ENCODE results near the gene GRB10. TPM values are rescaled to one million over a fixed set of nuclear protein-coding genes. Genes with fewer than 3 reads are reported as not detected.

GRB10 gene
- total RNA-seq, 2 experiments from 2014 or later, result 8.4 to 9.9 TPM

DNA sequence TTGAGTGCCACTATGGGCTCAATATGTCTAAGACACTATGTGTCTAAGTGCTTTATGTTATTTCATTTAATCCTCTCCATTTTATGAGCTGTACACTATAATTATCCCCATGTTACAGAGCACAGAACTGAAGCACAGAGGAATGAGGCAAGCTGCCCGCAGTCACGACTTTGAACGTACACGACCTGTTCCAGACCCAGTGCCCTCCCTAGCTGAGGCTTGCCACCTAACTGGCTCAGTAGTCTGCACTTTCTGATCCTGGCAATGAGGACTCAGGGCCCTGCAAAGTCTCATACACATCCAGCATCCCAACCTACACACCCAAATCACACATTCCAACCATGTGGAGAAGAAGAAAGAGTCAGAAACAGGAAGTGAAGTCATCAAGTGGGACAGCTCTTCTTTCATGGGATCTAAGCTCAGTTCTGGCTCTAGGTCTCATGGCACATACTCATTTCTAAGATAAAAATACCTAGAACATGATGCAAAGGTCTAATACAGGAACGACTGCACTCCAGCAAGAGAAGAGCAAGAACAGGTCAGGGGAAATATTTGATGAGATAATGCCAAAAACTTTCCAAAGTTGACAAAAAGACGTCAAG lies 175.1 kb downstream of the GRB10 start:
- POLR2A ChIA-PET, result no interaction called here
- Mint-ChIP-seq H3K27me3 (no peaks in the 10 kb centered on the region), H3K36me3 (peaks cover 17% of the 10 kb centered on the region), H3K4me1 (ENCODE audit: low read depth) (peaks cover 30% of the 10 kb centered on the region), H3K9me3 (peaks cover 3% of the 10 kb centered on the region), H3K27ac (no peak overlapping the region), H3K4me3 (no peak overlapping the region)
- CTCF ChIA-PET, result interaction anchor here (0.7 to 2.8 kb wide), 4 partner anchors 8 to 248 kb away, joined by 3 to 8 read pairs (median 3); no protein-coding TSS in a partner anchor
- intact Hi-C loops (cut with micrococcal nuclease), result loop anchor here (1.0 kb wide), 1 partner anchor 12 kb away; no protein-coding TSS in a partner anchor
- DNase-seq, result no peak

DNA sequence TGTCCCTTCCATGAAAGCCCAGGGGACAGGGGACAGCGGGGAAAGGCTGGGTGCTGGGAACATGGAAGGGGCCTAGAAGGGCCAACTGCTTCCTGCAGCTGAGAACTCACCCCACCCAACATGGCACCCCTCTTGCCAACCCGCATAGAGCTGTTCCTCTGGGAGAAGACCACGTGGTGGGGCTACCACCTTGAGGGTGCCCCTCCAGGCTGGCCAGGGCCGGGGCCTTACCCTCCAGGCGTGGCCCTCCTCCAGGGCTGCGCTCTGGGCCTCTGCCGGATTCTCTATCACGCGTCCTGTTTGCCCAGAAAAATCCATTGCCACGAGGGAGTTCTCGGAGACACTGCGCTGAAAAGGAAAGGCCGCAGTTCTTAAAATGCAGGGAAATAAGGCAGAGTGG lies 177.6 kb downstream of the GRB10 start:
- peaks cover 3% of the 10 kb centered on the region for H3K9me3 Mint-ChIP-seq
- no peaks in the 10 kb centered on the region for H3K27me3 Mint-ChIP-seq
- H3K4me1 Mint-ChIP-seq (ENCODE audit: low read depth), result peaks cover 12% of the 10 kb centered on the region
- no peak overlapping the region for H3K27ac Mint-ChIP-seq
- ChIA-PET POLR2A (no interaction called here), CTCF (no interaction called here)
- H3K36me3 Mint-ChIP-seq, result peaks cover 10% of the 10 kb centered on the region
- DNase-seq, result no peak
- no peak overlapping the region for H3K4me3 Mint-ChIP-seq
- intact Hi-C loops (cut with micrococcal nuclease), result no loop called here

DNA sequence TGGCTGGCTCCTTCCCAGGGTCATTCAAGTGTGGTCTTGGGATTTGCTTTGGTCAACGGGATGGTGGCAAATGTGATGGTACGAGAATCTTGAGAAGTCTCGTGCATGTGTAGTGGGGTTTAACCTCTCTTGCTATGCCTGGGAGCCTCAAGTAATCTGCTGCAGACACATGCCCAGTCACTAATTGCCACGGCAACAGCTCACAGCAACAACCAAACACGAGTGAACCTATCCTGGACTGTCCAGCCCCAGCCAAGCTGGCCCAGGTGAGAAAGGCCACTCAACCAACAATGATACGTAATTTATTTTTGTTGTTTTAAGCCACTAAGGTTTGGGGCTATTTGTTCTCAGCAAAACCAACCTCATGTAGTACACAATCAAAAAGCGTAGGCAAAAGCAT lies 179.4 kb downstream of the GRB10 start:
- Mint-ChIP-seq H3K36me3 (peaks cover 8% of the 10 kb centered on the region), H3K4me1 (ENCODE audit: low read depth) (peaks cover 9% of the 10 kb centered on the region), H3K4me3 (no peak overlapping the region), H3K9me3 (no peaks in the 10 kb centered on the region), H3K27me3 (no peaks in the 10 kb centered on the region), H3K27ac (no peak overlapping the region)
- DNase-seq, result no peak
- POLR2A ChIA-PET, result no interaction called here
- CTCF ChIA-PET, result interaction anchor here (0.6 to 1.5 kb wide), 4 partner anchors 11 to 557 kb away, joined by 3 to 4 read pairs (median 3); no protein-coding TSS in a partner anchor
- intact Hi-C loops (cut with micrococcal nuclease), result no loop called here

DNA sequence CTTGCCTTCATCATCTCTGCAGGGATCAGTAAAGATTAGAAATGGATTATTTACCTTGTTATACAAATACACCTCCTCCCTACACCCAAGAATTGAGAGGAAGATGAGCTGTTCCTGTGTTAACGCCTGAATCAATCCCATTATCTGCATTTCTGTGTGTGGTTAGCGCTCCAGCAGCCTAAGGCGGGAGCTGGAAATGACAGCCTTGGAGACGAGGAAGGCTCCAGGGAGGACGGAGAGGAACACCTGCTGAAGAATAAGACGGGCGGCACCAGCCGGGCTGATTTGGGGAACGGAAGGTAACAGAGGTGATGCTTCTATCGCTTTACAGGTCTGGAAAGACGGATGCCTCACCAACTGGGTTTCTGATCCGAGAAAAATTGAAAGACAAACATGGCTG lies 183.3 kb downstream of the GRB10 start:
- POLR2A ChIA-PET, result interaction anchor here (1.1 kb wide), 1 partner anchor 35 kb away, joined by 3 read pairs; no protein-coding TSS in a partner anchor
- H3K27ac Mint-ChIP-seq, result no peak overlapping the region
- H3K9me3 Mint-ChIP-seq, result no peaks in the 10 kb centered on the region
- peaks cover 16% of the 10 kb centered on the region for H3K4me1 Mint-ChIP-seq (ENCODE audit: low read depth)
- H3K4me3 Mint-ChIP-seq, result no peak overlapping the region
- H3K36me3 Mint-ChIP-seq, result peaks cover 4% of the 10 kb centered on the region
- H3K27me3 Mint-ChIP-seq, result peaks cover 4% of the 10 kb centered on the region
- CTCF ChIA-PET, result no interaction called here
- intact Hi-C loops (cut with micrococcal nuclease), result no loop called here
- no peak for DNase-seq

DNA sequence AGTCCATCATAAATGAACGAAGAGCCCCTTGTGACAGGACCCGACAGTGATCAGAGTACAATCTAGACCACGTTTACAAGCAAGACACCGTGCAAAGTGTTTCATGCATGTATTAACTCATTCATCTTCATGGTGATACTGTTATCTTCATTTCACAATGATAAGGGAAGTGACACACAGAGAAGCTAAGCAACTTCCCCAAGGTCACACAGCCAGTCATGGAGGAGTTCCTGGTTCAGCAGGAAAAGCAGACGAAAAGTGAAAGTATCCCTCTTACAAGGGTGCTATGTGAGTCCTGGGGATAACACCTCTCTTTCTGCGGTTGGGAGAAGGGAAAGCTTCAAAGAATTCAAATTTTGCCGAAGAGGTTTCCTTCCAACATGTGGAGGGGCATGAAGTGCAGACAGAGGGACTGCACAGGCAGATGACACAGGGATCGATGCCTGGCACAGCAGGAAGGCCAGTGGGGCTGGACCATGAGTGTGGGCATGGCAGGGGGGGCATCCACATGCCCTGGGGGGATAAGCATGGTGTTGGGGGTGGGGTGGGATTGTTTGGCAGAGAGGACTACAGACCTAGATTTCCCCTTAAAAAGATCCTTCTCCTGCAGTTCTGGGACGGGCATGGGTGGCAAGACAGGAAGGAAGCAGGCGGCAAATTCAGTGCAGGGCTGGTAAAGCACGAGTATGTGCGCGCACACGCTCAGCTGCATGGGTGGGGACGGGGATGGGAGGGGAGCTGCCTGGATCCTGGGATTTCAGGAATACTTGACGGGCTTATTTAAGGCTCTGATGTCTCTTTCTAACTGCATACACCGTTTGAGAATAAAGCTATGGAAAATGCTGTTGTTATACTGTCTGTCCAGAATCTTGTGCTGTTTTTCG lies 184.0 kb downstream of the GRB10 start:
- no peak for DNase-seq
- H3K4me1 Mint-ChIP-seq (ENCODE audit: low read depth), result peaks cover 21% of the 10 kb centered on the region
- H3K9me3 Mint-ChIP-seq, result no peaks in the 10 kb centered on the region
- ChIA-PET POLR2A (interaction anchor here (1.1 kb wide), 1 partner anchor 36 kb away, joined by 3 read pairs; no protein-coding TSS in a partner anchor), CTCF (interaction anchor here (0.8 to 1.3 kb wide), 2 partner anchors 34 to 35 kb away, joined by 3 to 4 read pairs; no protein-coding TSS in a partner anchor)
- H3K27ac Mint-ChIP-seq, result no peak overlapping the region
- intact Hi-C loops (cut with micrococcal nuclease), result no loop called here
- peaks cover 4% of the 10 kb centered on the region for H3K36me3 Mint-ChIP-seq
- no peak overlapping the region for H3K4me3 Mint-ChIP-seq
- peaks cover 4% of the 10 kb centered on the region for H3K27me3 Mint-ChIP-seq

DNA sequence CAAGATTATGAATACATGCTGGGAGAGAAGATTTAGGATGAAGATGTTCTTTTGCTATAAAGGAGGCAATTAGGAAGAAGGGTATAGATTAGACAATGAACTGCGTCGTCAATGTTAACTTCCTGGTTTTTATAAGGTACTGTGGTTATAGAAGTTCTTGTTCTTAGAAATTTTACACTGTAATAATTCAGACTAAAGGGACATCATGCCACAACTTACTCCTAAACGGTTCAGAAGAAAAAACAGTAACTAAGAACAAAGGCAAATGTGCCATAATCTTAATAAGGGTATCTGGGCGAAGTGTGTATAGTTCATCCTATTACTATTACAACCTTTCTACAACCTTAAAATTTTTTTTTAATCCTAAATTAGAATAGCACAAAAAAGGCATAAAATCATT lies 186.2 kb downstream of the GRB10 start:
- H3K9me3 Mint-ChIP-seq, result no peaks in the 10 kb centered on the region
- no peak overlapping the region for H3K27ac Mint-ChIP-seq
- DNase-seq, result no peak
- no peak overlapping the region for H3K4me3 Mint-ChIP-seq
- intact Hi-C loops (cut with micrococcal nuclease), result no loop called here
- peaks cover 4% of the 10 kb centered on the region for H3K27me3 Mint-ChIP-seq
- peaks cover 9% of the 10 kb centered on the region for H3K36me3 Mint-ChIP-seq
- CTCF ChIA-PET, result interaction anchor here (1.0 kb wide), 1 partner anchor 11 kb away, joined by 3 read pairs; no protein-coding TSS in a partner anchor
- POLR2A ChIA-PET, result no interaction called here
- H3K4me1 Mint-ChIP-seq (ENCODE audit: low read depth), result peaks cover 21% of the 10 kb centered on the region

DNA sequence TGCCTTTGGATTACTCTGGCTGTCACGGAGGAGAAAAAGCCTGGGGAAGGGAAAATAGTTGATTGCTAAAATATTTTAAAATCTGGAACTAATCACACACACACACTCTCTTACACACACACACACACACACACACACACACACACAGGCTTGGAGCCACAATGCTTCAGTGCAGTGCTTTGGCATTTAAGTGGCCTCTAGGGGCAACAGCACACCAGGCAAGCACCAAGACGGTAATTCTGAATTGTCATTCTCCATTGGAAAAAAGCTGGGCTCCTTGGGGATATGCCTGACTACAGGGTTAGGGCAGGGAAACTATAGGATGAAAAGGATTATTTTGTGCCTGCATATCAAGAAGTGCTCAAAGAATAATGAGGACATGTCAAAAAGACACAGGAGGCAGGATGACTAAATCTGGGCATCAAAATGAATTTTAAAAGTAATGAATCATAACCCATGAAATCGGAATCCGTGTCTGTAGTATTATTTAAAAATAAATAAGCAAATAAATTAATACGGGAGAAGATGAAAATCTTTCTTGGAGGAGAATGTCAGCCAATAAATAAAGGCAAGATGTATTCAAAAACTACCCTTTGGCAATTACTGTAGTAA lies 187.1 kb downstream of the GRB10 start:
- Mint-ChIP-seq H3K36me3 (peaks cover 9% of the 10 kb centered on the region), H3K27ac (no peak overlapping the region), H3K4me3 (no peak overlapping the region), H3K9me3 (no peaks in the 10 kb centered on the region), H3K4me1 (ENCODE audit: low read depth) (peaks cover 21% of the 10 kb centered on the region), H3K27me3 (peaks cover 6% of the 10 kb centered on the region)
- ChIA-PET CTCF (interaction anchor here (0.7 to 2.7 kb wide), 4 partner anchors 12 to 566 kb away, joined by 3 to 10 read pairs (median 3); no protein-coding TSS in a partner anchor), POLR2A (interaction anchor here (1.2 kb wide), 1 partner anchor 64 kb away, joined by 4 read pairs; no protein-coding TSS in a partner anchor)
- intact Hi-C loops (cut with micrococcal nuclease), result loop anchor here (1.0 to 2.0 kb wide), 6 partner anchors 13 to 528 kb away; no protein-coding TSS in a partner anchor
- DNase-seq, result peak; percentile 24

DNA sequence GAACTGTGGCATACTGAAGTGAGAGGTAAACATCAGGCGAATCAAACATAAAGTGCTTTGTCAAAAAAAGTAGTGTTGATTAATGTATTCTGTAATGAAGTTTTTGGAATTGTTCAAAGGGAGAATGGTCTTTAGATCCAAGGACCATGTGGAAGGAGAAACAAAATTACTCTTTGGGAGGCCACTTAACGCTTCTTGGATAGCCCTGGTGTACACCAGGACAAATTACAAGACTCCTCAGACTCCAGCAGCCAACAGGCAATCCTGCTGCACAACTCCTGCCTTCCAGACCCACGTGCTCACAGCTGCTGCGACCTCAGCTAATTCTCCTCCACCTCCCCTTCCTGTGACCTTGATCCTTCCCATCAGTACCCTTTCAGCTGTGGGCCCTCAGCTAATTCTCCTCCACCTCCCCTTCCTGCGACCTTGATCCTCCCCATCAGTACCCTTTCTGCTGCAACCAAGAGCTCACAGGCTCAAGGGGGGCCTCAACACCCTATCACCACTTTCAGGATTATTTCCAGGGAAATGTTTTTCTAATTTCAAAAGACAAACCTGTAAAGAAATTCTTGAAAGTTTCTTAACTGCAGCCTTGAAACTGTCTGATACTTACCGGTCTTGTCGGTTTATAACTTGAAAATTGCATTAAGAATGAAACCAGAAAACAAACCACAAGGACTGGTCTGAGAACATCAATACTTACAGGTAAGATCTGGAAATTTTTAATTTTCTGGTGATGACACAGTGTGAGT lies 187.8 kb downstream of the GRB10 start:
- H3K4me1 Mint-ChIP-seq (ENCODE audit: low read depth), result peaks cover 21% of the 10 kb centered on the region
- peaks cover 8% of the 10 kb centered on the region for H3K27me3 Mint-ChIP-seq
- ChIA-PET CTCF (interaction anchor here (1.0 to 2.7 kb wide), 2 partner anchors 127 to 566 kb away, joined by 3 to 10 read pairs; no protein-coding TSS in a partner anchor), POLR2A (interaction anchor here (1.2 kb wide), 1 partner anchor 64 kb away, joined by 4 read pairs; no protein-coding TSS in a partner anchor)
- no peaks in the 10 kb centered on the region for H3K9me3 Mint-ChIP-seq
- intact Hi-C loops (cut with micrococcal nuclease), result loop anchor here (1.0 to 2.0 kb wide), 6 partner anchors 13 to 528 kb away; no protein-coding TSS in a partner anchor
- DNase-seq, result peak; percentile 24
- peak overlapping the region; percentile 30 for H3K27ac Mint-ChIP-seq
- peaks cover 9% of the 10 kb centered on the region for H3K36me3 Mint-ChIP-seq
- H3K4me3 Mint-ChIP-seq, result no peak overlapping the region

DNA sequence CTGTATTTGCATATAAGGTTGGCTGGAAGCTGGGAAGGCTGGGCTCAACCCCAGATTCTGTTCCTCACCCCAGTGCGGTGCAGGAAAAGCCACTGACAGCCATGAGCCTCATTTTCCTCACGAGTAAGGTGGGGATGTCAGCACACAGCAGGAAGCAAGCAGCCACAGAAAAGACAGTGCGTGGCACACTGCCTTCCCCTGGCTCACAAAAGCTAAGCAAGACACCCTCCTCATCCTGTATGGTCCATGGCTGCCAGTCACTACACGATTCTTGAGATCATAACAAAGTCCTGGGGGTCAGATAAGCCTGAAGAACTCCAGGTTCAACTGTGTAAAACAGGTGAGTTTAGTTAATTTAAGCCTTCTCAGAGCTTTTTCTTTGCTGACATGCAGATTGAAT lies 188.6 kb downstream of the GRB10 start:
- peaks cover 9% of the 10 kb centered on the region for H3K36me3 Mint-ChIP-seq
- peak; percentile 29 for DNase-seq
- no peak overlapping the region for H3K4me3 Mint-ChIP-seq
- POLR2A ChIA-PET, result interaction anchor here (1.2 kb wide), 1 partner anchor 63 kb away, joined by 4 read pairs; no protein-coding TSS in a partner anchor
- peaks cover 8% of the 10 kb centered on the region for H3K27me3 Mint-ChIP-seq
- intact Hi-C loops (cut with micrococcal nuclease), result loop anchor here (2.0 kb wide), 2 partner anchors 63 to 239 kb away; no protein-coding TSS in a partner anchor
- CTCF ChIA-PET, result interaction anchor here (2.7 kb wide), 1 partner anchor 126 kb away, joined by 10 read pairs; no protein-coding TSS in a partner anchor
- H3K27ac Mint-ChIP-seq, result no peak overlapping the region
- no peaks in the 10 kb centered on the region for H3K9me3 Mint-ChIP-seq
- H3K4me1 Mint-ChIP-seq (ENCODE audit: low read depth), result peaks cover 21% of the 10 kb centered on the region

DNA sequence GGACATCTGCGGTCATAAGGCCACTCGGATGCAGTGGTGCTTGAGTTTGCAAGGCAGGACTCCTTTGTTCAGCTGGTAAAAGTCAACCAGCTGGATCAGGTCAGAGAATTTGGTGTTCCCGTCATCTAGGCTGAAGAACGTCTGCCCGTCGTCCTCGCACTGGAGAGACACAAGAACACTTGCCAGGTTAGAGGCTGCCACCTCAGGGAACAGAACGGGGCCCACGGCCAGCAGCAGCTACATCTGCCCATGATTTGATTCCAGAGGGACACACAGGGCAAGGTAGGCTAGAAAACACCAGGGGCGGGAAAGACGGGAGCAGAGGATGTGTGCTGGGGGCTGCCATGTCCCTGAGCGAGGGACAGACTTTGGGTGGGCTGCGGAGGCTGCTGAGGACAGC lies 189.8 kb downstream of the GRB10 start:
- Mint-ChIP-seq H3K27me3 (peaks cover 8% of the 10 kb centered on the region), H3K4me3 (no peak overlapping the region), H3K27ac (no peak overlapping the region), H3K4me1 (ENCODE audit: low read depth) (peaks cover 21% of the 10 kb centered on the region), H3K36me3 (peaks cover 6% of the 10 kb centered on the region), H3K9me3 (no peaks in the 10 kb centered on the region)
- CTCF ChIA-PET, result interaction anchor here (0.6 to 2.7 kb wide), 2 partner anchors 10 to 125 kb away, joined by 3 to 10 read pairs; no protein-coding TSS in a partner anchor
- POLR2A ChIA-PET, result no interaction called here
- intact Hi-C loops (cut with micrococcal nuclease), result no loop called here
- DNase-seq, result no peak
